Epithelial cell of prostate (primary cell): ENCODE measurements around the gene ITGAV.

Experiments
- DNase-seq: peaks from one replicate; pipeline ENCODE4 v3.0.0-alpha.2; 2011; ENCODE audit warnings: low read depth, low spot score
- H3K27ac ChIP-seq: fragments of 450-650 bp; 2 replicates; pipeline ENCODE4 v1.5.1; 2017; ENCODE audit warnings: mild to moderate bottlenecking

Gene ITGAV

GRCh38 chr2:186645999-186646398 lies 56.1 kb downstream of the ITGAV start:
- H3K27ac ChIP-seq: no peak overlapping the region
- DNase-seq: no peak

DNA sequence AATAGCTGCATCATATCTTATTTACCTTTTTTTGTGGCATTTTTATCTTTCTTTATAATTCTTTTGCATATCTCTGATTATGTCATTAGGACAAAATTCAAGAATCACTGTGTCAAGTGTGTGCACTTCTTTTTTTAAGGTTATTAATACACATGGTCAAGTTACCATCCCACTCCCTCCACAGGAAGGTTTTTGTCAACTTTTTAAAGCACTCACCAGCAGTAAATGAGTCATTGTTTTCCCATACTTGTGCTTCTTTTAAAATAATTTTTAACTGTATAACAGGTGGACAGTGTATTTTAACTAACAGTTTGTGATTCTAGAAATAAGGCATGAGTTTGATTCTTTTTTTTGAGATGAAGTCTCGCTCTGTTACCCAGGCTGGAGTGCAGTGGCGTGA lies 58.3 kb downstream of the ITGAV start:
- no peak for DNase-seq

GRCh38 chr2:186653511-186653910 lies 63.7 kb downstream of the ITGAV start:
- H3K27ac ChIP-seq: no peak overlapping the region
- no peak for DNase-seq

More for the DNA sequence above, 58.3 kb downstream of the ITGAV start:
- no peak overlapping the region for H3K27ac ChIP-seq

- no peak overlapping the region for H3K27ac ChIP-seq
- DNase-seq: no peak
These were observed 69.5 kb downstream of the ITGAV start for GRCh38 chr2:186659383-186659782.

- H3K27ac ChIP-seq: no peak overlapping the region
- no peak for DNase-seq
These were observed 74.7 kb downstream of the ITGAV start for GRCh38 chr2:186664385-186665043.

- DNase-seq: no peak
- H3K27ac ChIP-seq: no peak overlapping the region
These were observed 79.3 kb downstream of the ITGAV start for GRCh38 chr2:186669146-186669545.

DNA sequence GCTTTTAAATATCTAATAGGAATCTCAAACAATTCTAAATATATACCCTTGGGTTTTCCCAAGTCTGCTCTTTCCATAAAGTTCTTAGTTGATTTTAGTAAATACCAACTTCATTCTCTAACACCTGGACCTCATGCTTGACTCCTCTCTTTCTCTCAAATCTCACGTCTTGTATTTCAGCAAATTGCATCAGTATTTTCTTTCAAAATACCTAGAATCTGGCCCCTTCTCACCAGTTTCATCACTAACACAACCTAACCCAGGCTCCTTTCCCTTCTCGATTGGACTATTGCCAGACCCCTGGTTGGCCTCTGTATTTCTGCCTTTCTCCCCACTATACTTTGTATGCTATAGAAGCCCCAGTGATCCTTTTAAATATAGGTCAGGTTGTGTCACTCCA lies 81.0 kb downstream of the ITGAV start:
- no peak overlapping the region for H3K27ac ChIP-seq
- no peak for DNase-seq

DNA sequence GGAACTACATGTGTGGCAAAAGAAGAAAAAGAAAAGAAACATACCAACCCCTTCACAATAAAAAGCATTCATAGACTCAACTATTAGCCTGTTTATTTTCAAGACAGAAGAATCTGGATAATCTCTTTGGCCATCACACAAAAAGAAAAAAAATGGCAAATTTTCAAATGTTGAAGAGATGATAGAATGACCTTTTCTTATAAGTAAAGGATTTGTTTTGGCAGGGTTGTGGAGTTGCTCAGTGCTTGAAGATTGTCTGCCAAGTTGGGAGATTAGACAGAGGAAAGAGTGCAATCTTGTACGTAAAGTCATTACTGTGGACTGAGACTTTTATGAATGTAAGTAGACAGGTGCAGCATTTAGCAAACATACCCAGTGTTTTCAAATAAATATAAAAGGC lies 85.5 kb downstream of the ITGAV start:
- H3K27ac ChIP-seq: no peak overlapping the region
- DNase-seq: no peak

GRCh38 chr2:186683341-186683740 lies 93.5 kb downstream of the ITGAV start:
- no peak overlapping the region for H3K27ac ChIP-seq
- DNase-seq: no peak

DNA sequence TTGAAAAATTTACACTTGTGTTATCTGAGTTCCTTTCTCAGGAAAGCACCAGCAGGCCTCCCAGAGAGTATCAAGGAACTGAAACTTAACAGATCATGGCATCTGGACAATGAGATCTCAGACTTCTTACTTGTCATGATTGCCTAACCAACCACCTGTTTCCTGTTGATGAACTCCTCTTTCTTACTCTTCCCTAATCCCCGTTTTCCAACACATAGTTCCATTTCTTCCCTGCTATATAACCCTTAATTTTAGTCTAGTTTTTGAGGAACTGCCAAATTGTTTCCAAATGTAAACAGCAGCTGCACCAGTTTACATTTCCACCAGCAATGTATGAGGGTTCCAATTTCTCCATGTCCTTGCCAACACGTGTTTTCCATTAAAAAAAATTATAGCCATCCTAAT lies 98.0 kb downstream of the ITGAV start:
- no peak overlapping the region for H3K27ac ChIP-seq
- no peak for DNase-seq

- no peak for DNase-seq
- no peak overlapping the region for H3K27ac ChIP-seq
These were observed 99.0 kb downstream of the ITGAV start for GRCh38 chr2:186688813-186689212.

GRCh38 chr2:186690786-186691185 lies 100.9 kb downstream of the ITGAV start:
- DNase-seq: no peak

DNA sequence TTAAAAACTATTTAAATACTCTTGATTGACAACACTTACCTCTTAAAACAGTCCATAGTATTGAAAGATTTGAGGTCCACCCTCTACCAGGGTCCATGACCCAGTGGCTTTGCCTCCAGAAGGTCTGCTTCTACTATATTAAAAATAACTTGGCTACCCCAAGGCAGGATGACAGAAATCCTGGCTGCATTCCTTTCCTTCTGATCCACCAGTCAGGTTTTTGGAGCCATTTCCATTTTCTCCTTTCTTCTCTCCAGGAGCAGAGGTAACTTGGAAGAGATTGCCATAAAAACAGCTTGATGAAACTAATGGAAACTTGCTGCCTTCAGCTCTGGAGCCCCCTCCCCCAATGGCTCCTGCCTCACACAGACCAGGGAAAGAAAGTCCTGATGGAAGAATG lies 101.4 kb downstream of the ITGAV start:
- no peak overlapping the region for H3K27ac ChIP-seq
- no peak for DNase-seq

More at GRCh38 chr2:186690786-186691185, 100.9 kb downstream of the ITGAV start:
- H3K27ac ChIP-seq: no peak overlapping the region

- DNase-seq: no peak
- no peak overlapping the region for H3K27ac ChIP-seq
These were observed 102.0 kb downstream of the ITGAV start for GRCh38 chr2:186691900-186692299.

- no peak for DNase-seq
- no peak overlapping the region for H3K27ac ChIP-seq
These were observed 103.6 kb downstream of the ITGAV start for GRCh38 chr2:186693446-186693832.

DNA sequence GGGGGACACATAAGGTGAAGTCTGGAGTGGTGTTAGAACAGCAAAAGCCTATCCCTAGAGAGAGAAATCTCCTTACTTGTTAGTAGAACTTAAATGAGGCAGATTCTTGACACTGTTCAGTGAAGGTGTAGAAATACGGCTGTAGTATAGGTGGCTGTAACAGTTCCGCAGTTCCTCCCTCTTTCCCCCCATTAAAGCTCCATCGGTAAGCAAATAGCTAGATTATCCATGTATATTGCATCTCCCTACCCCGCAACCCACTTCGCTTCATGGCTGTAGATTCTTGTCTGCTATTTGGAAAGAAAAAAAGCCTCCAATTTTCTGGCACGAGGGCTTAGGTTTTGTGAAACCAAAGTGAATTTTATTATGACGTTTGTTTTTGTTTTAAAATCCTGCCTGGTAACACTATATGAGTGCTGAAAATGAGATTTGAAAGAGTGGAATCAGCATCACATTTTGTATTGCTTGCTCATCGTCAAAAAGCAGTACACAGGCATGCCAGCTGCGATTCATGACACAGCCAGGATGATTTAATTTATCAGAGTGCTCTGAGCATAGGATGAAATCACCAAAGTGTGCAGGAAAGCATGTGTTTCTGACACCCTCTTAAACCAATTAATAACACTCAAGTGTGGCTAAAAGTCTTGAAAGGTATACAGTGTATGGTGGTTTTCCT lies 105.4 kb downstream of the ITGAV start:
- H3K27ac ChIP-seq: no peak overlapping the region
- DNase-seq: no peak

DNA sequence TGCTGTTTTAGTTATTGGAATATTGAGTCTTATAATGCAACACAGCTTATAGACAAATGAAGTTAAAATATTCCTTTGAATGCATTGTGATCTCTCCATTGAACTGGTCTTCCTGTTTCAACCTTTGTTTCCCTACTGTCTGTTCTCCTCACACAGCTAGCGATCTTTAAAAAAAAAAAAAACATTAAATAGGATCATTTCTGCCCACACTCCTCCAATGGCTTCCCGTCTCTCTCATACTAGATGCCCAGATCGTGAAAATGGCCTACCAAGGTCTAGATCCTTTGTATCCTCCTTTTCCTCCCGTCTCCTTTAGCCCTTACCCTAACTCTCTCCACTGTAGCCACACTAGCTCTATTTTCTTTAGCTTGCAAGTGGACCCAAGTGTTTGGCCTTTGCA lies 106.4 kb downstream of the ITGAV start:
- no peak for DNase-seq
- no peak overlapping the region for H3K27ac ChIP-seq

GRCh38 chr2:186696804-186697203 lies 106.9 kb downstream of the ITGAV start:
- no peak overlapping the region for H3K27ac ChIP-seq
- no peak for DNase-seq

- no peak overlapping the region for H3K27ac ChIP-seq
- no peak for DNase-seq
These were observed 107.7 kb downstream of the ITGAV start for GRCh38 chr2:186697536-186697935.

DNA sequence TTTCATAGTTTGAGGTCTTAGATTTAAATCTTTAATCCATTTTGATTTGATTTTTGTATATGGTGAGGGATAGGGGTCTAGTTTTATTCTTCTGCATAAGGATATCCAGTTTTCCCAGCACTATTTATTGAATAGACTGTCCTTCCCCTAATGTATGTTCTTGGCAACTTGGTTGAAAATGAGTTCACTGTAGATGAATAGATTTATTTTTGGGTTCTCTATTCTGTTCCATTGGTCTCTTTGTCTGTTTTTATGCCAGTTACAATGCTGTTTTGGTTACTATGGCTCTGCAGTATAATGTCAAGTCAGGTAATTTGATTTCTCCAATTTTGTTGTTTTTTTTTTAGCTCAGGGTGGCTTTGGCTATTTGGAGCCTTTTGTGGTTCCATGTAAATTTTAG lies 109.9 kb downstream of the ITGAV start:
- no peak for DNase-seq
- no peak overlapping the region for H3K27ac ChIP-seq

DNA sequence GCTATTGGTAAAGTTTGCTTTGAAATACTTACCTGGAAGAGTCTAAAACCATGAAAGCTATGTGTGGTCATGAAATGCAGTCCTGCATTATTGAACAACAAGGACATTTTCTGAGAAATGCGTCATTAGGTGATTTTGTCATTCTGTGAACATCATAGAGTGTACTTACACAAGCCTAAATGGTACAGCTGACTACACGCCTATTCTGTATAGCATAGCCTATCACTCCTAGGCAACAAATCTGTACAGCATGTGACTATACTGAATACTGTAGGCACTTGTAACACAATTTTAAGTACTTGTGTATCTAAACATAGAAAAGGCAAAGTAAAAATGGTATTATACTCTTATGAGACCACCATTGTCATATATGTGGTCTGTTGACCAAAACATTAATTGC lies 112.2 kb downstream of the ITGAV start:
- no peak overlapping the region for H3K27ac ChIP-seq
- DNase-seq: no peak

DNA sequence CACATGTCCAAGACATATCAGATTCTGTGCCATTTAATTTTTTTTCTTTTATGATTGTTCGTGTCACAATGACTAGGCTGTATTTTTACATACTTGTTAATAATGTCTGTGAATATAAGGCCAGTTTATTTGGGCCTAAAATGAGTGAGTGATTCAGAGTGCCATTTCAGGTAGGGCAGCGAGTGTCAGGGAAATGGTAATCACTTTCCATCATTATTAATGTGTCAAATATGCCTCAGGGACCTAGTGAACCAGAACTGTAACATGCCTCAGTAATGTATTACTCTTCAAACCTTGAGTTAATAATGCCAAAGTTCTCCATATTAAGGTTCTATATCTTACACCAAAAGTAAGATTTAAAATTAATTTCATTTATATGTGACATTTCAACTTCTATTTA lies 112.6 kb downstream of the ITGAV start:
- no peak overlapping the region for H3K27ac ChIP-seq
- DNase-seq: no peak
